NCI-H2029 treated with DMSO at 0.1 percent for 48 hours (cell line): ENCODE measurements around the gene FAM149B1.

ENCODE experiments used
- DNase-seq: peaks from one replicate; lab custom pipeline; 2025; lab: John Stamatoyannopoulos, UW

The FAM149B1 gene

GRCh38 chr10:73174148-73174925 is 6.4 kb downstream of the FAM149B1 start:
- DNase-seq, result no peak

- DNase-seq, result no peak
Measured at GRCh38 chr10:73182568-73182967, 14.6 kb downstream of the FAM149B1 start.

- no peak for DNase-seq
Measured at GRCh38 chr10:73183667-73184281, 15.9 kb downstream of the FAM149B1 start.

- DNase-seq, result no peak
Measured at GRCh38 chr10:73186266-73186665, 18.3 kb downstream of the FAM149B1 start.

GRCh38 chr10:73190188-73190587 is 22.3 kb downstream of the FAM149B1 start:
- DNase-seq, result no peak

GRCh38 chr10:73205081-73205480 is 37.2 kb downstream of the FAM149B1 start:
- DNase-seq, result no peak

GRCh38 chr10:73205890-73206289 is 38.0 kb downstream of the FAM149B1 start:
- no peak for DNase-seq

- no peak for DNase-seq
Measured at GRCh38 chr10:73206385-73206784, 38.5 kb downstream of the FAM149B1 start.

GRCh38 chr10:73207883-73208282 is 40.0 kb downstream of the FAM149B1 start:
- no peak for DNase-seq

GRCh38 chr10:73209705-73210104 is 41.8 kb downstream of the FAM149B1 start:
- DNase-seq, result no peak

GRCh38 chr10:73210395-73211105 is 42.6 kb downstream of the FAM149B1 start:
- DNase-seq, result no peak

GRCh38 chr10:73211106-73211811 is 43.3 kb downstream of the FAM149B1 start:
- no peak for DNase-seq

- no peak for DNase-seq
Measured at GRCh38 chr10:73215749-73216148, 47.8 kb downstream of the FAM149B1 start.

- no peak for DNase-seq
Measured at GRCh38 chr10:73217628-73218027, 49.7 kb downstream of the FAM149B1 start.

- DNase-seq, result no peak
Measured at GRCh38 chr10:73218431-73219191, 50.7 kb downstream of the FAM149B1 start.

GRCh38 chr10:73219384-73219783 is 51.5 kb downstream of the FAM149B1 start:
- no peak for DNase-seq

- no peak for DNase-seq
Measured at GRCh38 chr10:73220989-73221388, 53.1 kb downstream of the FAM149B1 start.

GRCh38 chr10:73225518-73225917 is 57.6 kb downstream of the FAM149B1 start:
- DNase-seq, result no peak

- no peak for DNase-seq
Measured at GRCh38 chr10:73226663-73227062, 58.7 kb downstream of the FAM149B1 start.

GRCh38 chr10:73228247-73228646 is 60.3 kb downstream of the FAM149B1 start:
- no peak for DNase-seq

GRCh38 chr10:73229567-73229966 is 61.6 kb downstream of the FAM149B1 start:
- DNase-seq, result no peak

- DNase-seq, result no peak
Measured at GRCh38 chr10:73232887-73233286, 65.0 kb downstream of the FAM149B1 start.
